ENCODE measurements around the gene SLC25A13.

SLC25A13 gene

DNA sequence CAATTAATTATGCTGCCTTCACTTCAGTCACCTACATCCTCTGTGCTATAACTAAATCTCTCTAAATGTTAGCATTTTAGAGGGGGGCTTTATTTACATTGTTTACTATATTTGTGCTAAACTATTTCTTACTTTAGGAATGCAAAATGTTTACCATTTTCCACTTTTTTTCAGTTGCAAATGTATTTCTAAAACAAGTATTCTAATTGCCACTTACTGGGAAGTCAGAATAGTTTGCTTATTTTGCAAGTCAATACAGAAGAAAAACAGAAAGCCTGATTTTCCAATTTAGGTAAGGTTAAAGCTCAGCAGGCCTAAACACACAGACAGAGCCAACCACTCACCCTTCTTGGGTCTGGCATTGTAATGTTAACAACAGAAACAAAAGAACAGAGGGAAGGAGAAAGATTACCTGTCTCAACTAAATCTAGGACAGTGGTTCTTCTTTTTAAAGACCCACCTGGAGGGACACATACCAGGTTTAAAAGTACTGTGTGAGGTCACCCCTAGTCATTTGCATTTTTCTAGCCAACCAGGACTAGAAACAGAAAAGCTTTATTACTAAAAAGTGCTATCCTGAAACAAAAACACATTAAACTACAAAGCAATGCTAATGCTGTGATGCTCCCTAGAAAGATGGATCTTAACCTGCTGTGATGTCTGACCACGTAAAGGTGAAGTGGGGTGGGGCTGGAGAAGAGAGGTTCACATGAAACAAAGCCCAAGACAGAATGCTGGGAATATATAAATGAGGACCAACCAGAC is 178.2 kb downstream of the SLC25A13 start:
- TF ChIP-seq BACH2 (CRISPR knock-in tag; IDR thresholded peaks at IDR 0.05; ENCODE audit: borderline replicate concordance), result no peak
- no peak for TF ChIP-seq OSR1 (CRISPR knock-in tag; IDR thresholded peaks at IDR 0.05)
- no peak for TF ChIP-seq ZNF565 (CRISPR knock-in tag; conservative IDR thresholded peaks at IDR 0.05; ENCODE audit: low read depth)
- no peak for TF ChIP-seq TCF4 (CRISPR knock-in tag; IDR thresholded peaks at IDR 0.05; ENCODE audit: borderline replicate concordance)
- no peak for TF ChIP-seq RARB (CRISPR knock-in tag; IDR thresholded peaks at IDR 0.05)
- TF ChIP-seq ZC3H10 (CRISPR knock-in tag; IDR thresholded peaks at IDR 0.05), result no peak
- TF ChIP-seq ZFP30 (CRISPR knock-in tag; IDR thresholded peaks at IDR 0.05), result no peak
- TF ChIP-seq PATZ1 (CRISPR knock-in tag; IDR thresholded peaks at IDR 0.05; ENCODE audit: borderline replicate concordance), result no peak
- no peak for TF ChIP-seq PPARA (CRISPR knock-in tag; IDR thresholded peaks at IDR 0.05; ENCODE audit: borderline replicate concordance)
- no peak for TF ChIP-seq ARNTL (CRISPR knock-in tag; IDR thresholded peaks at IDR 0.05; ENCODE audit: borderline replicate concordance, low read depth)
- TF ChIP-seq CREB5 (CRISPR knock-in tag; IDR thresholded peaks at IDR 0.05; ENCODE audit: low read depth), result no peak
- TF ChIP-seq ISL1 (CRISPR knock-in tag; IDR thresholded peaks at IDR 0.05), result no peak
- TF ChIP-seq POU6F1 (CRISPR knock-in tag; IDR thresholded peaks at IDR 0.05; ENCODE audit: borderline replicate concordance, low read depth), result no peak
- TF ChIP-seq GLIS3 (CRISPR knock-in tag; IDR thresholded peaks at IDR 0.05), result no peak
- TF ChIP-seq, protein P1, sequence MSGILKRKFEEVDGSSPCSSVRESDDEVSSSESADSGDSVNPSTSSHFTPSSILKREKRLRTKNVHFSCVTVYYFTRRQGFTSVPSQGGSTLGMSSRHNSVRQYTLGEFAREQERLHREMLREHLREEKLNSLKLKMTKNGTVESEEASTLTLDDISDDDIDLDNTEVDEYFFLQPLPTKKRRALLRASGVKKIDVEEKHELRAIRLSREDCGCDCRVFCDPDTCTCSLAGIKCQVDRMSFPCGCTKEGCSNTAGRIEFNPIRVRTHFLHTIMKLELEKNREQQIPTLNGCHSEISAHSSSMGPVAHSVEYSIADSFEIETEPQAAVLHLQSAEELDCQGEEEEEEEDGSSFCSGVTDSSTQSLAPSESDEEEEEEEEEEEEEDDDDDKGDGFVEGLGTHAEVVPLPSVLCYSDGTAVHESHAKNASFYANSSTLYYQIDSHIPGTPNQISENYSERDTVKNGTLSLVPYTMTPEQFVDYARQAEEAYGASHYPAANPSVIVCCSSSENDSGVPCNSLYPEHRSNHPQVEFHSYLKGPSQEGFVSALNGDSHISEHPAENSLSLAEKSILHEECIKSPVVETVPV (CRISPR knock-in tag; IDR thresholded peaks at IDR 0.05), result no peak
- no peak for TF ChIP-seq SNAI2 (CRISPR knock-in tag; IDR thresholded peaks at IDR 0.05)
- TF ChIP-seq ESRRG (CRISPR knock-in tag; IDR thresholded peaks at IDR 0.05), result no peak
- TF ChIP-seq TSHZ2 (CRISPR knock-in tag; IDR thresholded peaks at IDR 0.05), result no peak
- TF ChIP-seq ZNF70 (CRISPR knock-in tag; IDR thresholded peaks at IDR 0.05), result no peak
- TF ChIP-seq ZFP3 (CRISPR knock-in tag; IDR thresholded peaks at IDR 0.05), result no peak
- ATAC-seq, result no peak

DNA sequence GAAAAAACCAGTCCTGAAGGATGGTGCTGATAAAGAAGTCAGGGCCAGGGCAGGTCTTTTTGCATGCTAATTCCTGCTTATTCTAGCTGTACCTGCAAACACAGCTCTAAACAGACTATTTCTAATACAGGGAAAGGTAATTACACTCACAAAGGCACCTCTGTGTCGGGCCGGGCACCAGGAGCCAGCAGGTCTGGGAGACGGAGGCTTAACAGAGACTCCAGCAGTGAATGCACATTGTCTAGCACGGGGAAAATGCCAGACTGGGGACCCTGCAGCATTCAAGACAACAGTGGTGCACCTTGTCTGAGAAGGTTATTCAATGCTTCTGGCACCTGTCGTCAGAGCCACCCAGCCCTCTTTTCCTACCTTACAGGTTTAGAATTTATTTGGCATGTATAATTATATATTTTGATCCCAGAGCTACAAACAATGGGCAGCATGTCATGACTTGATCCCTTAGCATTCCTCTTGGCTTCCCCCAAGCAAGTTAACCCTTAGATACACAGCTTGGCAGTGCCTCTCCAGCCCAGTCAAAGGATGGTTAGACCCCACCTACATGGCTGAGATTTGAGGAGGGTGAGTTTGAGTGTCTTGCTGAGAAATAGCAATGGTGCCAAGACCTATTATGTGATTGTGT is 185.2 kb downstream of the SLC25A13 start:
- no peak for ATAC-seq
- TF ChIP-seq ZFP3 (CRISPR knock-in tag; IDR thresholded peaks at IDR 0.05) (no peak), GLIS3 (CRISPR knock-in tag; IDR thresholded peaks at IDR 0.05) (no peak), ZNF8 (CRISPR knock-in tag; IDR thresholded peaks at IDR 0.05) (no peak), ZNF565 (CRISPR knock-in tag; conservative IDR thresholded peaks at IDR 0.05; ENCODE audit: low read depth) (no peak), ZFP30 (CRISPR knock-in tag; IDR thresholded peaks at IDR 0.05) (no peak), TCF4 (CRISPR knock-in tag; IDR thresholded peaks at IDR 0.05; ENCODE audit: borderline replicate concordance) (no peak), PATZ1 (CRISPR knock-in tag; IDR thresholded peaks at IDR 0.05; ENCODE audit: borderline replicate concordance) (no peak), BACH2 (CRISPR knock-in tag; IDR thresholded peaks at IDR 0.05; ENCODE audit: borderline replicate concordance) (no peak)
- TF ChIP-seq, protein P1 (CRISPR knock-in tag; IDR thresholded peaks at IDR 0.05), result no peak

All from SK-N-SH treated with all-trans-retinoic acid at 6 μM for 48 hours (cell line).